WTC11 (cell line): ENCODE results near the gene DCTD.

ENCODE experiments used
- FOXJ3 ChIP-seq: sonication (generic); formaldehyde crosslinking; IDR thresholded peaks from 2 replicates; pipeline ENCODE4 v1.9.0; 2021; ENCODE audit warnings: missing genetic modification reagents, mild to moderate bottlenecking, borderline replicate concordance
- JUN ChIP-seq: sonication (generic); formaldehyde crosslinking; IDR thresholded peaks from 2 replicates; pipeline ENCODE4 v1.8.0; 2023; ENCODE audit warnings: mild to moderate bottlenecking, missing genetic modification reagents
- TCF7 ChIP-seq: sonication (generic); formaldehyde crosslinking; IDR thresholded peaks from 2 replicates; pipeline ENCODE4 v1.8.0; 2022; ENCODE audit warnings: mild to moderate bottlenecking, low read depth, missing genetic modification reagents, moderate library complexity
- TF ChIP-seq, protein P1 (sequence below): fragments of 200-600 bp; IDR thresholded peaks from 2 replicates; pipeline ENCODE4 v1.8.0; 2022; ENCODE audit warnings: antibody characterized with exemption
- TF ChIP-seq, protein P2 (sequence below): sonication (generic); formaldehyde crosslinking; IDR thresholded peaks from 2 replicates; pipeline ENCODE4 v1.8.0; 2022; ENCODE audit warnings: mild to moderate bottlenecking, missing genetic modification reagents
- TF ChIP-seq, protein P3 (sequence below): sonication (generic); formaldehyde crosslinking; IDR thresholded peaks from 2 replicates; pipeline ENCODE4 v1.8.1; 2022; ENCODE audit warnings: low read depth, mild to moderate bottlenecking, moderate library complexity, missing genetic modification reagents, borderline replicate concordance
- TF ChIP-seq, protein P4 (sequence below): sonication (generic); formaldehyde crosslinking; IDR thresholded peaks from 2 replicates; pipeline ENCODE4 v1.8.1; 2023; ENCODE audit warnings: mild to moderate bottlenecking, missing genetic modification reagents, borderline replicate concordance
- TF ChIP-seq, protein P5 (sequence below): sonication (generic); formaldehyde crosslinking; IDR thresholded peaks from 2 replicates; pipeline ENCODE4 v1.8.1; 2022; ENCODE audit warnings: mild to moderate bottlenecking, missing genetic modification reagents, moderate library complexity, borderline replicate concordance

DNA sequence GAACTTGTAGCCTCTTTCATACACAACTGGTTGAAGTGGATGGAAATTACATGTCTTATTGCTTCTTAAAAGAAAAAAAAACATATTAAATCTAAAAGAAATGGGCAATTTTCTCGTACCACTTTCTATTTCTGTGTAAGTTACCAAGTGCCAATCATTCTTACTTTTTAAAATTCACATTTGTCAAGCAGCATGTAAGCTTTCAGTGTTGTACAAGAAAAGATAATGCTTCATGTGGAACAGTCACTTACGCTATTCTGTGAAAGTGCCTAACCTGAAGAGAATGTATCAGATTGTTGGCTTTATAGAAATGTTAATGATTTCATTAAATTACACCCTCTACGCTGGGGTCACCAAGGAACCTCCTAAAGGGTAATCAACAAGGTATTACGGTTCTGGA, 4.4 kb upstream of the DCTD start:
- TF ChIP-seq FOXJ3 (CRISPR knock-in tag) (no peak), JUN (CRISPR knock-in tag) (no peak), TCF7 (no peak)
- TF ChIP-seq, protein P1, sequence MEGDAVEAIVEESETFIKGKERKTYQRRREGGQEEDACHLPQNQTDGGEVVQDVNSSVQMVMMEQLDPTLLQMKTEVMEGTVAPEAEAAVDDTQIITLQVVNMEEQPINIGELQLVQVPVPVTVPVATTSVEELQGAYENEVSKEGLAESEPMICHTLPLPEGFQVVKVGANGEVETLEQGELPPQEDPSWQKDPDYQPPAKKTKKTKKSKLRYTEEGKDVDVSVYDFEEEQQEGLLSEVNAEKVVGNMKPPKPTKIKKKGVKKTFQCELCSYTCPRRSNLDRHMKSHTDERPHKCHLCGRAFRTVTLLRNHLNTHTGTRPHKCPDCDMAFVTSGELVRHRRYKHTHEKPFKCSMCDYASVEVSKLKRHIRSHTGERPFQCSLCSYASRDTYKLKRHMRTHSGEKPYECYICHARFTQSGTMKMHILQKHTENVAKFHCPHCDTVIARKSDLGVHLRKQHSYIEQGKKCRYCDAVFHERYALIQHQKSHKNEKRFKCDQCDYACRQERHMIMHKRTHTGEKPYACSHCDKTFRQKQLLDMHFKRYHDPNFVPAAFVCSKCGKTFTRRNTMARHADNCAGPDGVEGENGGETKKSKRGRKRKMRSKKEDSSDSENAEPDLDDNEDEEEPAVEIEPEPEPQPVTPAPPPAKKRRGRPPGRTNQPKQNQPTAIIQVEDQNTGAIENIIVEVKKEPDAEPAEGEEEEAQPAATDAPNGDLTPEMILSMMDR = no peak
- TF ChIP-seq, protein P2, sequence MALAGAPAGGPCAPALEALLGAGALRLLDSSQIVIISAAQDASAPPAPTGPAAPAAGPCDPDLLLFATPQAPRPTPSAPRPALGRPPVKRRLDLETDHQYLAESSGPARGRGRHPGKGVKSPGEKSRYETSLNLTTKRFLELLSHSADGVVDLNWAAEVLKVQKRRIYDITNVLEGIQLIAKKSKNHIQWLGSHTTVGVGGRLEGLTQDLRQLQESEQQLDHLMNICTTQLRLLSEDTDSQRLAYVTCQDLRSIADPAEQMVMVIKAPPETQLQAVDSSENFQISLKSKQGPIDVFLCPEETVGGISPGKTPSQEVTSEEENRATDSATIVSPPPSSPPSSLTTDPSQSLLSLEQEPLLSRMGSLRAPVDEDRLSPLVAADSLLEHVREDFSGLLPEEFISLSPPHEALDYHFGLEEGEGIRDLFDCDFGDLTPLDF = no peak
- TF ChIP-seq, protein P3, sequence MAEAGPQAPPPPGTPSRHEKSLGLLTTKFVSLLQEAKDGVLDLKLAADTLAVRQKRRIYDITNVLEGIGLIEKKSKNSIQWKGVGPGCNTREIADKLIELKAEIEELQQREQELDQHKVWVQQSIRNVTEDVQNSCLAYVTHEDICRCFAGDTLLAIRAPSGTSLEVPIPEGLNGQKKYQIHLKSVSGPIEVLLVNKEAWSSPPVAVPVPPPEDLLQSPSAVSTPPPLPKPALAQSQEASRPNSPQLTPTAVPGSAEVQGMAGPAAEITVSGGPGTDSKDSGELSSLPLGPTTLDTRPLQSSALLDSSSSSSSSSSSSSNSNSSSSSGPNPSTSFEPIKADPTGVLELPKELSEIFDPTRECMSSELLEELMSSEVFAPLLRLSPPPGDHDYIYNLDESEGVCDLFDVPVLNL (CRISPR knock-in tag) = no peak
- TF ChIP-seq, protein P4, sequence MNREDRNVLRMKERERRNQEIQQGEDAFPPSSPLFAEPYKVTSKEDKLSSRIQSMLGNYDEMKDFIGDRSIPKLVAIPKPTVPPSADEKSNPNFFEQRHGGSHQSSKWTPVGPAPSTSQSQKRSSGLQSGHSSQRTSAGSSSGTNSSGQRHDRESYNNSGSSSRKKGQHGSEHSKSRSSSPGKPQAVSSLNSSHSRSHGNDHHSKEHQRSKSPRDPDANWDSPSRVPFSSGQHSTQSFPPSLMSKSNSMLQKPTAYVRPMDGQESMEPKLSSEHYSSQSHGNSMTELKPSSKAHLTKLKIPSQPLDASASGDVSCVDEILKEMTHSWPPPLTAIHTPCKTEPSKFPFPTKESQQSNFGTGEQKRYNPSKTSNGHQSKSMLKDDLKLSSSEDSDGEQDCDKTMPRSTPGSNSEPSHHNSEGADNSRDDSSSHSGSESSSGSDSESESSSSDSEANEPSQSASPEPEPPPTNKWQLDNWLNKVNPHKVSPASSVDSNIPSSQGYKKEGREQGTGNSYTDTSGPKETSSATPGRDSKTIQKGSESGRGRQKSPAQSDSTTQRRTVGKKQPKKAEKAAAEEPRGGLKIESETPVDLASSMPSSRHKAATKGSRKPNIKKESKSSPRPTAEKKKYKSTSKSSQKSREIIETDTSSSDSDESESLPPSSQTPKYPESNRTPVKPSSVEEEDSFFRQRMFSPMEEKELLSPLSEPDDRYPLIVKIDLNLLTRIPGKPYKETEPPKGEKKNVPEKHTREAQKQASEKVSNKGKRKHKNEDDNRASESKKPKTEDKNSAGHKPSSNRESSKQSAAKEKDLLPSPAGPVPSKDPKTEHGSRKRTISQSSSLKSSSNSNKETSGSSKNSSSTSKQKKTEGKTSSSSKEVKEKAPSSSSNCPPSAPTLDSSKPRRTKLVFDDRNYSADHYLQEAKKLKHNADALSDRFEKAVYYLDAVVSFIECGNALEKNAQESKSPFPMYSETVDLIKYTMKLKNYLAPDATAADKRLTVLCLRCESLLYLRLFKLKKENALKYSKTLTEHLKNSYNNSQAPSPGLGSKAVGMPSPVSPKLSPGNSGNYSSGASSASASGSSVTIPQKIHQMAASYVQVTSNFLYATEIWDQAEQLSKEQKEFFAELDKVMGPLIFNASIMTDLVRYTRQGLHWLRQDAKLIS (CRISPR knock-in tag) = no peak
- TF ChIP-seq, protein P5, sequence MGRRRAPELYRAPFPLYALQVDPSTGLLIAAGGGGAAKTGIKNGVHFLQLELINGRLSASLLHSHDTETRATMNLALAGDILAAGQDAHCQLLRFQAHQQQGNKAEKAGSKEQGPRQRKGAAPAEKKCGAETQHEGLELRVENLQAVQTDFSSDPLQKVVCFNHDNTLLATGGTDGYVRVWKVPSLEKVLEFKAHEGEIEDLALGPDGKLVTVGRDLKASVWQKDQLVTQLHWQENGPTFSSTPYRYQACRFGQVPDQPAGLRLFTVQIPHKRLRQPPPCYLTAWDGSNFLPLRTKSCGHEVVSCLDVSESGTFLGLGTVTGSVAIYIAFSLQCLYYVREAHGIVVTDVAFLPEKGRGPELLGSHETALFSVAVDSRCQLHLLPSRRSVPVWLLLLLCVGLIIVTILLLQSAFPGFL = no peak
